ENCODE measurements around the gene AKAIN1.

Gene AKAIN1, protein sequence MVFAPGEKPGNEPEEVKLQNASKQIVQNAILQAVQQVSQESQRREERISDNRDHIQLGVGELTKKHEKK

DNA sequence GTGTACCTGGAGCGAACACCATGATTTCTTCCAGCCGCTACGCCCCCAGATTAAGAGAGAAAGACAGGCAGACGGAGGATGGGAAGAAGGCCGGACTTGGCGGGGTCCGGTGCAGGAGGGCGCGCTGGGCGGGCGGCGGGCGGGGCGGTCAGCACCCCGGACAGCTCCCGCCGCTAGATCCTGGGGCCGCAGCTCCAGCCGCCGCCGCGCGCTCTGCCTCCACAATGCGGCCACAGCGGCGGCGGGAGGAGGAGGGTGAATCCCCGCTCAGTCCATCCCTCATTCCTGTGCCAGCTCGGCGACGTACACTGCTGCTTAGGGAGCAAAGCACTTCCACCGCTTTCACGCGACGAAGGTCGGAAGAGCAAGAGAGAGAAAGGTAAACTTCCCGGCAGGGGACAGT, at the start of gene AKAIN1:
Gene AKAIN1 (minus strand): TSS at position 226 of the 403 bp plus-strand sequence. CDS start 204 bp downstream, at position 22.
- peak; percentile 49 for DNase-seq (ENCODE audit: low spot score)

DNA sequence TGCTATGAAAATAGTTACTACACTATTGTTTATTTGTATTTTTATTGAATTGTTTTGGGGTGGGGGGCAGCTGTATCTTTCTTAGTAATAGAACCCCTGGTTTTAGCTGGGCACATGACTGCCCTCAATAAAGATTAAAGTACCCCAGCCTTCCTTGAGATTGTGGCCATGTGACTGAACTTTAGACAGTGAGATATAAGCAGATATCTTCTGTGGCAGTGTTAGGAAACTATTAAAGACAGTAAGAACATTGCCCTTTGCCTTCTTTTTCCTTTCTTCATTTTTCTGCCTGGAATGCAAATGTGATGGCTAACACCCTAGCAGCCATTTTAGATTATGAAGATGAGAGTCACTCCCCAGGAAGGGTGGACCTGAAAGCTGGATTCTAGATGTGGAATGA, 47.9 kb upstream of the AKAIN1 start:
- no peak for DNase-seq (ENCODE audit: low spot score)

DNA sequence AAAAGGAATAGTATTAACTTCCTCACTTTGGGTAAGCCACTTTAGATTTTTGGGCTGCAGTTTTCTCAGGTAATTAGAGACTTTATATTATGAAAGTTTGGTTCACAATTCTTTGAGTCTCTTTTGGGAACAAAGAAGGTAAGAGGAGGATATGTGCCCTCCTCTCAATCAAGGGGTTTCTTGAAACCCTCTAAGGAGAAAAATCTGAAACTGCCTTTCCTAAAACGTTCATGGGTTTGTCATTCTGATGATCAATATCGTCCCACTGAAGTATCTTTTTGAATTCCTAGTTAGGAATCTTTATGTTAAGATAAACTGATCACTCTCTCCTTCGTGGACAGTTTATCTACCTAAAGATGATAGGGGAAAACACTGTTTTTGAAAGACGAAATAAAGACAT, 42.4 kb upstream of the AKAIN1 start:
- no peak for DNase-seq (ENCODE audit: low spot score)

DNA sequence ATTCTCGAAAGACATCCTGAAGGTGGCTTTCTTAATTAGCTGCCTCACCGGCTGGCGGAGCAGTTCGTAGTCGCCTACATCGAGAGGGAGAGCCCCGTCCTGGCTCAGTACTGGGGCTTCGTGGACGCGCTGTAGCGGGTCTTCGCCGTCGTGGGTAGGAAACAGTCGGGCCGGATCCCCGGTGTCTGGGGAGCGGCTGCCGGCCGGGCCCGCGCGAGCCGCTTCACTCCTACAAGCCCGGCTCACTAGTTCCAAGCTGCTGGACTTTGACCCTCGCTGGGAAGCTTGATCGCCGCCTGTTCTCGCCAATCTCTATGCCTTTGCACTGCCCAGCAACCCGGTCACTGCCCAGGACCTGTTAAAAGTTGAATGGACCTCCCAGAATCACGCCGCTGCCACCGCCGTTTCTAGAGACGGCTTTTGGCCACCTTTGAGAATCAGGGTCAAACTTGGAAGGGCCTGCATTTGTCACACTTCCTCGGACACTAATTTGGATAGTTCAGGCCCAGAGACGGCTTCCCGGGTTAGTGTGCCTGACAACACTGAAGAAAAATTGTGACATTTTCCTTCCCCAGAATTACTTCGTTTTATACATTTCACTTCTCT, 41.4 kb upstream of the AKAIN1 start:
- DNase-seq (ENCODE audit: low spot score) = peak; percentile 48

DNA sequence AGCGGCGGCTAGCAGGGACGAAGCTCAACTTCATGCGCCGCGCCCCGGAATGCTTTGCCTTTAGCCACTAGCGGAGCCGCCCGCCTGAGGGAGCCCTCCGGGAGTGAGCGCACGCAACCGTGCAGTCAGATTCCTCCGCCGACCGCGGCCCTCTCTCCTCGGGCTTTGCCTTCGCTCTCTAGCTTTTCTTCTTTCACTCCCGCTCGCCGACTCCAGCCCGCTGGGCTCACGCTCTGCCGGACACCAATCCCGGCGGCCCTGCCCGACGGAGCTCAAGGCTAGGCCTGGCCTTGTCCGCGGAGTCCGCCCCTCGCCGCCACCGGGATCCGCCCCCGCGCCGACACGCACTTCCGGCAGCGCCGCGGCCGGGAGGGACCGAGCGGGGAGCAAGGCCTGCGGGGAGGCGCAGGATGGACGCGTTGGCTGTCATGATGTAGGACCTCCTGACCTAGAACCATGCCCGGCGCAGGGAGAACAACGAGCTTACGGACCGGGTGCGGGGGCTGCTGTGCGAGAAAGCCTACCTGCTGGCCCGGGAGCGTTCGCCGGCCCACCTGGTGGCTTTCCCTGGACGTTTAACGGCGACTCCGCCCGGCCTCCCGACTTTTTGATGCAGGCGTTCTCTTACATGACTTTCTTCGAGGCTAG, 40.8 kb upstream of the AKAIN1 start:
- DNase-seq (ENCODE audit: low spot score) = peak; percentile 91

DNA sequence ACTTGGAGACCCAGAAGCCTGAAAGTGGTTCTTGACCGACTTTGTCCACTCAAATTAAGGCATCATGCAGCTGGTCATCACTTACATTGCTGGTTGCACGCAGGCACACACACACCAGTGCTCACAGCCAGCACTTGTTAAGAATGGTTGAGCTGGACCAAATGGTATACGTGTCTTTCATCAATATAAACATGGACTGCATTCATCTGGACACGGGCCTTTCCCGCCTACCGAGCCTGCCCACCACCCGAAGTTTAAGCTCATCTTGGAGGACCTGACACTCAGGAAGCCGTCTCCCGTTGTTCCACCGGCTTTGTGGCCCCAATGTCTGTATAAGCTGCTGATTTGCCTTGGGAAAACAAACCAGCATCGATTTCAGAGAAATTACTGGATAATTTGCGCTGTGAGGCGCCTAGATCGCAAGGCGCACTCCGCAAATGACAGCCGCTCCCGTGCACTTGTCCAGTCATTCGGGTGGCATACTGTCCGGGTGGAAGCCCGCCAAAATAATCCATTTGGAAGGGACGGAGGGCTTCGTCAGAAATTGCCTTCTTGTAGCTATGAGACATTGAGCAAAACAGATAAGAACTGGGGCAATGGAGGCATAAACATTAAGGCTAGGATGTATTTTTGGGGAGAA, 40.1 kb upstream of the AKAIN1 start:
- DNase-seq (ENCODE audit: low spot score) = no peak

DNA sequence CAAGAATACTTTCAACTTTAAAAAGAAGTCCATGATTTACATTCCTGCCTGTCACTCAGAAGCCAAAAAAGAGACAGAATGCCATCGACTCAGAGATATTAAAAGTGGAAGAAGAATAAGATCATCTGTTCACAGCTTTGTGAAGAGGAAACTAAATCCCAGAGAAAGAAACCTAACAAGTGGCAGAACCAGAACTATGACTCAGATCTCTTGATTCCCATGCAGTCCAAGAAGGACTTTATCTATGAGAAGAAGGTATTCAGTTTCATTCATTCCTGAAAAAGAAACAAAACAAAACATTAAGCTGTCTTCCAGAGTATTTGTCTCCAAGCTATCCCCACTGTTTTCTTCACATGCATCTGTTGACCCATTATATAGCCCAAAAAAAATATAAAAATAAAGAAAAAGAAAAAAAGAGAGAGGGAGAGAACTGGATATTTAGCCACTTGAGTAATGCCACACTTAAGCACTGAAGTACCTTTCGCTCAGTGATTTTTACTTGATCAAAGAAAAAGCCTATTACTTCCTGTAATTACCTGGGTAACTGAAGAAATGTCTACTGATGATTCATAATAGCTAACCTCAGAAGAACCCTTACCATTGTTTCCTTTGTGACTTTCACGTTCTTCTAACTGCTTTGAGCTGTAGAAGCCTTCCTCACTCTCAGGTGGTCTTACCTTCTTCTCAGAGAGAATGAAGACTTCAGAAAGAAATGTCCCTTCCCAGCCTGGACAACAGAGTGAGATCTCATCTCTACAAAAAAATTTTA, 17.7 kb upstream of the AKAIN1 start:
- DNase-seq (ENCODE audit: low spot score) = no peak

DNA sequence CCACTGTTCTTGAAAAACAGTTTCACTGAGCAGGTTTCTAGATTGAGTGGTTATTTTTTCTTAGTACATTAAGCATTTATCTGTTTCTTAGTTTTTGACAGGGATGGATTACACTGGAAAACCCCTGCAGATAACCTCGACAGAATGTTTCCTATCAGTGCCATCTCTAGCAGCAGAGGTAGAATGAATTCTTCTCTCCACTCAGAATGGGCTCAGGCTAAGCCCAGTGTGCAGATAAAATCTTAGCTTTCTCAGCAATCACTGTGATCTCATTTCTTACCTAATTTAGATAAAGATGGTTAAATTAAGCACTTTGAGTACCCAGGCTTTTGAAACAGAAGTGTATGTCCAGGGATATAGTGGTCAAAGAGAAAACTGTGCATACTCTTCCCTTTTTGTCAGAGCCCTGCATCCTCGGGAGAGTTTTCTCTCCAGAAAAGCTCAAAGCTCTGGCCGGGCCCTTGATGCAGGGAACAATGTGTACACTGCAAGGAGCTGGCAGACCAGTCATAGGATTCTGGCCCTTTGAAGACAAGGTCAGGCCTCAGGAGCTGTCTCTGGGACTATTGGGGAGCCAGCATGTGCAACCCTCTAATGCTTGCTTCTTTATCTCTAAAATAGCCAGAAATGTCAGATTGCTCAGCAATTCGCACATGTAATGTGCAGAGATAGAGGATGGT, 10.6 kb upstream of the AKAIN1 start:
- no peak for DNase-seq (ENCODE audit: low spot score)

DNA sequence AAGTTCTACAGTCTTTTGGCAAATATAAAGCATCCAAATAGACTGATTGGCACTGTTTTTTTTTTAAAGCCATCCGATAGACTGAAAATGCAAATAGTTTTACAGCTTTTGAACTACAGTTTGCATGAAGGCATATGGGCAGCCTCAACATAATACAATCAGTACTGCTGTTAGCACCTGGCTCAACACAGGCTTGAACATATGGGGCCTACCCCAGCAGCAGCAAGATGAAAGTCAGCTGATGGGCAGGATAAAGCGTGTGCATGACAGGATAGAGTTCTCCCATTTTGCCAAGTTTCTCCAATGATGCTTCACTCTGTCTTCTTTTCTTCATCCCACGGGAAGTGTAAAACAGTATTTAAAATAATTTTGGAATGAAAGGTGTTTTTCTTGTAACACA, 1.3 kb upstream of the AKAIN1 start:
- DNase-seq (ENCODE audit: low spot score) = no peak

DNA sequence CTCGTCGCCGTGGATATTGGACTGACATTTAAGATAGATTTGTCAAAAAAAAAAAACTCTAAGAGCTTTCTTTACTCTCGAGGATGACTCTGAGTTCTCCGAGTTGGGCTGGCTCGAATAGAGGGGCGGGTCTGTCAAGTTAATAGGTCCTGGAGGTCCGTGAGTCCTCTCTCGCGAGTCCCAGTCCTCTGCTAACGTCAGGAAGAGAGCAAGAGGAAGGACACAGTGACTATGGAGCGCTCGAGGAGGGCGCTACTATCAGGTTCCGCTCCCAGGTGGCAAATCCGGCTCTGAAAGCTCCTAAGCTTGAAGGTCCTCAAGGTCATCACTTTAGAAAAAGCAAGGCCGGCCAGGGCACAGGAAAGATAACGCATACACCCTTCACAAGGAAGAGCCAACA, 404 bp upstream of the AKAIN1 start:
- no peak for DNase-seq (ENCODE audit: low spot score)

DNA sequence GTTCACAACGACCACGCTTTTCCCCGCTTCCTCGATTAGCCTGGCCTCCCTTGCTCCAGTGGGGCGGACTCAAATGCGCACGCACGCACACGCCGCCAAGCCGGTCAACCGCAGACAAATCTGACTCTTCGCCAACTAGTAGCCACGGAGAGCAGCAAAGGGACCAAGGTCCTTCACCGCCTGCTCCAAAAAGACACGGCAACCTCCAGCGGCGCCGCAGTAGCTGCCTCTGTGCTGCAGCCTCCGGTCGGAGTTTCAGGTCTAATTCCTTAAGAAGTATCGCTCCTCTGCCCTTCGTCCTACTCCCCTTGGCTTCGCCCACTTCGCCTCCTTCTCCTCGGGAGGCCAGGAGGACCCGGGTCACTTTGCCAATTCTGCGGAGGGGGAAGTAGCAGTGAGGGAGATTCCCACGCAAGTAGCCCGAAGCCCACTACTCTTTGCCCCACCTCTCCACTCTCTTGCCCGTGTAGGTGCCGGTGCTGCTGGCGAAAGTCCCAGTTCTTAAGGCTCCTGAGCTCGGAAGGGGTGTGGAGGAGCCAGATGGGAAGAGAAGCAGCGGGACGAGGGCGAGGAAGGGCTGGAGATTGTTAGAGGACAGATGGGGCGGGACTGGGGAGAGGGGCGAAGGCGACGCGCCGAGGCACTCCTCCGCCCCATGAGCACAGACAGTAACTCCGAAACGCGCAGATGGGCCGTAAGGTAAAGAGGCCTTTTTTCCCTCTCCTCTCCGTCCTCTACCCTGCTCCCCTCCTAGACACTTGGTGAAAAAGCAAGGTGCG, 615 bp downstream of the AKAIN1 start:
- no peak for DNase-seq (ENCODE audit: low spot score)

DNA sequence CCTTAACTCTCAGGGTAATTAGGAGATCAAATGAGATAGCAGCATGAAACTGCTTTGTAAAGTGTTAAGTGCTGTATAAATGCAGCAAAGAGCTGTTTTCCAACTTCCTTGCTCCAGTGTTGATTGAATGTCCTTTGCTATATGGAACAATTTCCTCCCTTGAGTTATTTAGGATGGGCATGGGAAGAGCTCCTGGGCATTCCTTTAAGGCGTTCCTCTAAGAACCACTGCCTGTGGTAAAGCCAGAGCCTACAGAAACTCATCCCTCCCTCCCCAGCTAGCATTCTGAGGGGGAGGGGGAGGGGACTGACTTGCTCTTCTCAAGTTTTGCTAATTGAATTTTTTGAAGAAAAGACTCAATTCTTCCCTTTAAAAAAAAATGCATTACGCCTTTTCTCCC, 1.4 kb downstream of the AKAIN1 start:
- no peak for DNase-seq (ENCODE audit: low spot score)

DNA sequence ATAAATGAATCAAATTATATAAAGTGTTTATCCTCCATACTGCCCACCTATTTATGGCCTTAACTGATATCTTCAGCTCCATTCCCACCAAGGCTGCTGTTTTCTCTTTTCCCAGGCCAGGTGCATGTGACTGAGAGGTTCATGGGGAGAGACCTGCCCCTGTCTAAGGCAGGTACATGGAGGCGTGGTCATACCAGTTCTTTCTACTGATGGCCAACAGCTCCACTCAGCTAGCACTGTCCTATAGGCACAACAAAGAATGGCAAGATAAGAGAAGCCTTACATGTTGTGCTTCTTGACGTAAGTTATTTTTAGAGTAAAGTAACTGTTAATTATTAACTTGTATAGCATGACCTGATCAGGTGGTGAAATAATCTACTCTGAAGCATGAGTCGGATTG, 16.8 kb downstream of the AKAIN1 start:
- DNase-seq (ENCODE audit: low spot score) = no peak

DNA sequence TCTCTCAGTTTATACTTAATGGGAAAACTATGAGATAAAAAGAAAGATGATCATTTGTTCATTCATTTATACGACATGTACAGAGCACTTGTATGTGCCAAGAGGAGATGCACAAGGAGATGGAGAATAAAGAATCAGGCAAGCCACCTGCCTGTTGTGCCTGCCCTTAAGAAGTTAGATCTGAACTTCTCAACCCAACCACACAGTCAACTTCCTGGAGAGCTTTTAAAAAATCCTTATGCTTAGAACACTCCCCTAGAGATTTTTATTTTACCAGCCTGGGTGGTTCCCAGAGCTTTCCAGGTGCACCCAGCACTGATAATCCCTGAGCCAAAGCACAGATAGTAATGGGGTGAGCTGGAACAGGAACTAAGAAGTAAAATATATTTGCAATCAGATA, 18.5 kb downstream of the AKAIN1 start:
- DNase-seq (ENCODE audit: low spot score) = no peak

DNA sequence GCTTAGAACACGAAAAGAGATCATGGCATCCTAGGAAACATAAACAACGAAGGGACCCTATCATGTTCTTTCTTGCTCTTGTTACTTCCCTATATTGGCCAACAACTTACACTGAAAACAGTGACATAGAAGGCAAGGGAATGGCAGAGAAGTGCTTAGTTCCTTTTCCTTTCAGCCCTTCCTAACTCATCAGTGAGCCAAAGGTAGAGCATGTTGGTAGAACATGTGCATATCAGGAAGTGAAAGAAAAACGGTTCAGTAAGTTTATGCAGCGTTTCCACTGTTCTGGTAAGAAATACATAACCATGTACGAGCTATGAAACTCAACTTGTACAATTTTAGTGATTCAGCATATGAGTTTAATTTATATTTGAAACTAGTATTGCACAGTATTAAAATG, 21.7 kb downstream of the AKAIN1 start:
- DNase-seq (ENCODE audit: low spot score) = no peak

DNA sequence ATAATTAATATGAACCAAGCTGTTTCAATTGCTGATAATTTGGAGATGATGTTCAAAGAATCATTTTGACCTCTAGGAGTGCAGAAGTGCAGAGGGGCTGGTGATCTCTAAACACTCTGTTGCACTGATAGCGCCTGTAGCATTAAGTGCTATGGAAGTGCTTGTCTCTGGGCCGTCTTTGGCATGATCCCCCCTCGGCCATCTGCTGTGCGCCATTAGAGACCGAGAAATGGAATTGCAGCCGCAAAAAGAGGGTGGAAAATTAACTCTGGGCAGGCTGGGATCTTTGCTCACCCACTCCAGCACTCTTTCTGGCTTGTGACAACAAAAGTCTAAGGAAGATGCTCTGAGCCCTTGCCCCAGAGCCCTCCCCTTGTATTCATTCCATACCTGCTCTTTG, 23.4 kb downstream of the AKAIN1 start:
- no peak for DNase-seq (ENCODE audit: low spot score)

DNA sequence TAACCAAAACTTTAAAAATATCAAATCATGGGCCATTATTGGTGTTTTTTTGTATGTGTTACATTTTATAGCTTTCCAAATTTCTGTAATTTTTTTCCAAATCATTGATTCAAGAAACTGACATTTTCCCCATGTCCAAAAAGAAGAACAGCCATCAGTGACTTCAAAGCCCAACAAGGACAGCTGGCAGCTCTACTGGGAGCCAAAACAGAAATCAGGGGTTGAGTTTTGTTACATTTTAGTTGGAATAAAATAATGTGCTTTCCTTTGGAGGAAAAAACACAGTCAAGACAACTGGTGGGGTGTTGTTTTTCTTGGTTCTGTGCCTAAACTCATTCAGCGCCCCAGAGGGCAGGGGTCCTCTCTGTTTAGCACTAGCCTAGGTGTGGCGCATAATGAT, 23.8 kb downstream of the AKAIN1 start:
- DNase-seq (ENCODE audit: low spot score) = no peak

DNA sequence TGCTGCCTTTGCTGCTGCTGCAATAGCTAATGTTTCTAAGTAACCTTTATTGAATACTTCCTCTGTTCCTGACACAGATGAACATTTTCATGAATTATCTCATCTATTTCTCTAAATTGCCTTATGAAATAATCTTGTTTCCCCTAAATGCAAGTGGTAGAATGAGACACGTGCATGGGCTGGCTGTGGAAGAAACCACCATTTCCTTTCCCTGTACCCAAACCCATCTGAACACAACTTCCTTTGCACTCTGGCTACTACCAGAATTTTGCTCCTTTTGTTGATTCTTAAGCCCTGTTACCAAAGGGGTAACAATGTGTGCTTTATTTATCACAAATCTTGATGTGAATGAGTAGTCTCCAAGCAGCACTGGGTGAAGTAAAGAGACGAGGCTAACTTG, 29.2 kb downstream of the AKAIN1 start:
- no peak for DNase-seq (ENCODE audit: low spot score)

DNA sequence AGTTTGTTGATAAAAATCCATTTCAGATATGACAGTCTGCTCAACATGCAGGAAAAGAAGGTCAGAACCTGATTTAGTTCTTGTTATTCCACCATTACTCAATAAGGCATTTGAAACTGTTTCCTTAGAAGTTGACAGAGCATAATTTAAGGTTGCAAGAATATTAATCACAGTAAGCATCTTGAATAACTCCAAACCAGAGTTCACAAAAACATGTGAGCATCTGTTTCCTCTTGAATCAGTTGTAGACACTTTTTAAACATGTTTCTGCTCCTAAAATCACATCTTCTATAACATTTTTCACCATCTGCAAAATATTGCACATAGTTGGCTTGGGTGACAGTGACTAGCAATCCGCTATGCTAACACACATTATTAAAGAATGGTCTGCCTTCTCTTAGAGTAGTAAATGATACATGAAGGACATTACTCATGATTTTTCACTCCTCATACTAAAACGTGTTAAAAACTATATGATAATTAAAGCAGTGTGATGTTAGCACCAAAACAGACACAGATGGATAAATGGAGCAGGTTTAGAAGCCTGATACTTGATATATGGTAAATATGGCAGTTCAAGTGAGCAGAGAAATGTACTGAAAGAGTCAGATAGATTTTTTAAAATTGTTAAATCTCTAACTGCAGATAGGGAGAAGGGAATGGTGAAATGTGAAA, 30.3 kb downstream of the AKAIN1 start:
- no peak for DNase-seq (ENCODE audit: low spot score)

DNA sequence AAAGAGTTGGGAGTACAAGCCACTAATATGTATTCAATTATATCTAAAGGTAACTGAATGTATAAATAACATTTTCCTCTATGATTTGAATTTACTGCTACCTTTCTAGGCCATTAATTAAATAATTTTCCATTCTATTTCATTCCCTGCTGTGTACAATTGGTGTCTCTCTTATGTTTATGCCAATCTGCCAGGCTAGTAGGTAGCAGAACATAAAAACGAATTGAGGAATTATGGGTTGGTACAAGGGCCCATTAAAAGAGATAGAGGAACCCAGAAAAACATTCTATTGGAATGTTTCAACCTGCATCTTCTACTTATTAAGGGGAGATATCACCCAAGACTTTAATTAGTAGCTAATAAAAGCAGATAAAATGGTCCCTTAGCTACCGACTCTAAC, 32.2 kb downstream of the AKAIN1 start:
- DNase-seq (ENCODE audit: low spot score) = no peak

DNA sequence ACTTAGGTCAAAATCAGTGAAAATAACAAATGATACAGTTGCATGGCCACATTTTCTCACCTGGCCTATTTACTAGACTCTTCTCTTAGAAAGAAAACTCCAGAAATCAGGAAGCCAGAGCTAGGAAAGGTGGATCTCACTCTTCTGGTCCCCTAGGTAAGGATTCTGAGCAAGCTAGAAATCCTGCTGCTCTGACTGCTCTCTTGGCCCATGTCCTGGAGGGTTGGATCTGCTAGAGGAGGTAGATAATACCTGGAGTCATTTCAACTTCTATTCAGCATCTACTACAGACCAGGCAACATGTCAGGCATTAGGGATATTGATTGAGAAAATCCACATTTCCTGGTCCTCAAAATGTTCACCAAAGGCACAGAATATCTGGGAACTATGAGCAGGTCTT, 34.9 kb downstream of the AKAIN1 start:
- no peak for DNase-seq (ENCODE audit: low spot score)

Data from kidney tubule cell (primary cell).